HCT116 (cell line): ENCODE measurements around the gene MRPS17. TPM values are rescaled to one million over a fixed set of nuclear protein-coding genes. Genes with fewer than 3 reads are reported as not detected.
A peak's percentile ranks its signal among the peaks of the same experiment; 100 is the strongest.

Experiments used
- ATAC-seq: fragments of 200-7000 bp; cut with Tn5 transposase; 2 replicates; pipeline ENCODE4 v1.9.1; 2020; ENCODE audit warnings: mild to moderate bottlenecking, moderate library complexity
- BruUV-seq: library from RNA; stranded (reverse); fragments of 400-500 nt; replicated peaks from 2 replicates; lab custom pipeline; 2021; lab: Mats Ljungman, UMichigan
- CTCF ChIA-PET: fragments of 300-600 bp; sonication (Branson Sonifier 250); formaldehyde crosslinking; loops from one replicate; lab custom pipeline; 2021; ENCODE audit warnings: antibody characterized with exemption; lab: Charles Lee
- POLR2A ChIA-PET: fragments of 300-600, 350-600 bp; sonication (Branson Sonifier 250); formaldehyde crosslinking; loops from one replicate; lab custom pipeline; 2021; ENCODE audit warnings: antibody characterized with exemption; lab: Charles Lee
- RAD21 ChIA-PET, 2 experiments: fragments of 300-600 bp; sonication (Branson Sonifier 250); formaldehyde crosslinking; loops; one replicate each; lab custom pipeline; 2023; ENCODE audit warnings: low total read pairs in 2 of 2; ENCODE audit not compliant: uncharacterized antibody in 2 of 2, unreplicated experiment in 2 of 2, low non-redundant PET in 1 of 2; lab: Charles Lee
- DNase-seq: peaks from one replicate; pipeline ENCODE4 v3.0.0-alpha.2; 2010; ENCODE audit warnings: low read depth, low spot score
- H2AFZ ChIP-seq: fragments of 200-600 bp; shearing (Covaris generic), sonication (generic); 2 replicates; pipeline ENCODE4 v1.6.1; 2017; ENCODE audit warnings: low read depth, mixed run types, mixed read lengths, antibody characterized with exemption, low read length; ENCODE audit not compliant: poor library complexity, severe bottlenecking
- H3K27ac ChIP-seq: 2 replicates; pipeline ENCODE4 v1.5.1; 2012; ENCODE audit warnings: low read depth, low read length
- H3K27me3 ChIP-seq: fragments of 200-600 bp; sonication (generic); 2 replicates; pipeline ENCODE4 v1.6.1; 2016; ENCODE audit warnings: mixed run types, low read length, mixed read lengths; ENCODE audit not compliant: insufficient read depth
- H3K36me3 ChIP-seq, 2 experiments: fragments of 200-500 bp in 1 of 2; fragments of 200-600 bp in 1 of 2; sonication (Bioruptor generic) in 1 of 2; sonication (generic) in 1 of 2; 2 replicates each; pipeline versions ENCODE4 v1.5.1 to v1.6.1; 2014 to 2016; ENCODE audit warnings: low read length in 2 of 2, inconsistent platforms in 1 of 2, mixed read lengths in 1 of 2, mixed run types in 1 of 2; ENCODE audit not compliant: insufficient read depth in 2 of 2, control insufficient read depth in 1 of 2
- H3K4me1 ChIP-seq, 2 experiments: fragments of 200-600 bp in 1 of 2; sonication (generic) in 1 of 2; 2 replicates each; pipeline versions ENCODE4 v1.5.1 to v1.6.1; 2012 to 2017; ENCODE audit warnings: low read length in 2 of 2, inconsistent platforms in 1 of 2, mild to moderate bottlenecking in 1 of 2, mixed read lengths in 1 of 2, mixed run types in 1 of 2, moderate library complexity in 1 of 2; ENCODE audit not compliant: insufficient read depth in 2 of 2, control insufficient read depth in 1 of 2
- H3K4me2 ChIP-seq: fragments of 200-600 bp; sonication (generic); 2 replicates; pipeline ENCODE4 v1.6.1; 2017; ENCODE audit warnings: mixed run types, low read length, mixed read lengths
- H3K4me3 ChIP-seq, 2 experiments: fragments of 200-600 bp in 1 of 2; sonication (generic) in 1 of 2; replicated peaks in 1 of 2; 2 replicates each; pipeline ENCODE4 v1.5.1; 2011 to 2016; ENCODE audit warnings: low read length in 2 of 2, control low read depth in 1 of 2, low read depth in 1 of 2, mild to moderate bottlenecking in 1 of 2, mixed read lengths in 1 of 2, mixed run types in 1 of 2
- H3K79me2 ChIP-seq: fragments of 200-600 bp; sonication (generic); 2 replicates; pipeline ENCODE4 v1.6.1; 2017; ENCODE audit warnings: mild to moderate bottlenecking, mixed run types, low read length, moderate library complexity, mixed read lengths; ENCODE audit not compliant: insufficient read depth
- H3K9ac ChIP-seq: fragments of 200-600 bp; sonication (generic); 2 replicates; pipeline ENCODE4 v1.6.1; 2016; ENCODE audit warnings: low read length, mixed read lengths
- H3K9me2 ChIP-seq: fragments of 200-600 bp; sonication (generic), shearing (Covaris generic); 2 replicates; pipeline ENCODE4 v1.6.1; 2017; ENCODE audit warnings: mixed run types, mild to moderate bottlenecking, moderate library complexity; ENCODE audit not compliant: insufficient read depth
- H3K9me3 ChIP-seq, 2 experiments: fragments of 200-500 bp in 1 of 2; fragments of 200-600 bp in 1 of 2; sonication (Bioruptor generic) in 1 of 2; sonication (generic) in 1 of 2; 2 replicates each; pipeline ENCODE4 v1.6.1; 2014 to 2017; ENCODE audit warnings: low read length in 2 of 2, mixed read lengths in 2 of 2, inconsistent platforms in 1 of 2, low read depth in 1 of 2, mild to moderate bottlenecking in 1 of 2, mixed run types in 1 of 2, moderate library complexity in 1 of 2; ENCODE audit not compliant: control insufficient read depth in 1 of 2, insufficient read depth in 1 of 2
- H4K20me1 ChIP-seq: fragments of 200-600 bp; sonication (generic), shearing (Covaris generic); 2 replicates; pipeline ENCODE4 v1.6.1; 2017; ENCODE audit warnings: mixed run types, mild to moderate bottlenecking, moderate library complexity; ENCODE audit not compliant: insufficient read depth
- CBX3 ChIP-seq: IDR thresholded peaks from 2 replicates; pipeline ENCODE4 v1.6.1; 2012; ENCODE audit warnings: low read depth
- CEBPB ChIP-seq: IDR thresholded peaks from 2 replicates; pipeline ENCODE4 v1.6.1; 2012; ENCODE audit warnings: low read depth
- JUND ChIP-seq: IDR thresholded peaks from 2 replicates; pipeline ENCODE4 v1.6.1; 2012
- POLR2AphosphoS5 ChIP-seq: IDR thresholded peaks from 2 replicates; pipeline ENCODE4 v1.6.1; 2011; ENCODE audit warnings: mild to moderate bottlenecking, low read depth, low read length, moderate library complexity
- RAD21 ChIP-seq: IDR thresholded peaks from 2 replicates; pipeline ENCODE4 v1.6.1; 2012; ENCODE audit warnings: low read depth, mild to moderate bottlenecking
- SP1 ChIP-seq: IDR thresholded peaks from 2 replicates; pipeline ENCODE4 v1.6.1; 2012; ENCODE audit warnings: low read depth
- YY1 ChIP-seq: IDR thresholded peaks from 2 replicates; pipeline ENCODE4 v1.6.1; 2011; ENCODE audit warnings: low read length, low read depth, moderate library complexity, mild to moderate bottlenecking; ENCODE audit not compliant: insufficient replicate concordance; ENCODE audit errors: extremely low read depth
- ZFX ChIP-seq: fragments of 450-650 bp; IDR thresholded peaks from 2 replicates; pipeline ENCODE4 v1.6.1; 2017
- intact Hi-C: fragments of 100-400 bp; cut with micrococcal nuclease; formaldehyde crosslinking; loops from 2 replicates; pipeline ENCODE4 v1.10.0; 2022
- total RNA-seq: library from RNA; stranded (reverse); gene quantifications from one replicate; pipeline ENCODE4 v1.2.1, GENCODE V29; 2021; ENCODE audit not compliant: unreplicated experiment
- TF ChIP-seq, protein P1 (sequence below): IDR thresholded peaks from 2 replicates; pipeline ENCODE4 v1.6.1; 2012
- TF ChIP-seq, protein P2 (sequence below): IDR thresholded peaks from 2 replicates; pipeline ENCODE4 v1.6.1; 2012
- TF ChIP-seq, protein P3 (sequence below), 3 experiments: fragments of 200-600 bp in 1 of 3; sonication (generic) in 1 of 3; IDR thresholded peaks in 2 of 3; conservative IDR thresholded peaks in 1 of 3; 2 replicates each; pipeline ENCODE4 v1.5.1; 2012 to 2017; ENCODE audit warnings: low read depth in 2 of 3, low read length in 2 of 3, antibody characterized with exemption in 1 of 3, borderline replicate concordance in 1 of 3, control low read depth in 1 of 3, mild to moderate bottlenecking in 1 of 3, mixed read lengths in 1 of 3, mixed run types in 1 of 3, moderate library complexity in 1 of 3; ENCODE audit not compliant: insufficient read depth in 1 of 3

Gene MRPS17
- total RNA-seq, 1 experiment from 2014 or later, result 27.5 TPM

DNA sequence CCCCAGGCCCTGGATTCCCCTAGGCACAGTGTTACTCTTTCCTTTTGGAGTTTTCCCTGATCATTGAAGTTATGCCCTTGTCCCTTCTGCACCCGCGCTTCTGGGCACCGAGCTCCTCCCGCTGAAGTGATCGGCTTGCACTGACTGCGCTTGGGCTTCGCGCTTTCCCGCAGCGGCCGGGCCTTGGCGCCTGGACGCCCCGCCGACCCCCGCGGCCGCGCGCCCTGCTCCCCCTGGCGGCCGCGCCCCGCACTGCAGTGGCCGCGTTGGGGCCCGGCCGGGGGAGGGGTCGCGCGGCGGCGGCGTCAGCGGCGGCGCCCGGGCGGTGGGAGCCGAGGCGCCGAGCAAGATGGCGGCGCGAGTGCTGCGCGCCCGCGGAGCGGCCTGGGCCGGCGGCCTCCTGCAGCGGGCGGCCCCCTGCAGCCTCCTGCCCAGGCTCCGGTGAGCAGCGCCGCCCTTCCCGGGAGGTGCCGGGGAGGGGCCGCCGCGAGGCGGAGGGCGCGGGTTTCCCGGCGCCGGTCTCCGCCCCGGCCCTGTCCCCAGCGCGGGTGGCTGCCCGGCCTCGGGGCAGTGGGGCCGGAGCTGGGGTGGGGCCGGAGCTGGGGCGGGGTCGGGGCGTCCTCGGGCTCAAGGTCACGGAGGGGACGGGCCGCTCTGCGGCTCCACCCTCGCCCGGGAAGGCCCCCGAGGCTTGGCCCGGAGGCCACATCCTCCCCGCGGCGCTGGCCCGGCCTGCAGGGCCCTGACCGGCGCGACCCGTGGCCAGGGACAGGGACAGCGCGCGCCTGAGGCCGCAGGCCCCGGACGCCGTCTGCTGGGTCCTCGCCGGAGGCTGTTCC is 12.8 kb downstream of the MRPS17 start, which contains the start of gene NIPSNAP2:
Gene NIPSNAP2 (plus strand): TSS at position 325 of the 839 bp plus-strand sequence. CDS start 25 bp downstream, at position 350.
- Histone ChIP-seq H3K36me3 (no peaks in the 10 kb centered on the region), H3K9ac (peak within 1 kb of the TSS; percentile 89), H3K27ac (peak within 1 kb of the TSS; percentile 63), H3K9me3 (no peaks in the 10 kb centered on the region), H3K4me1 (peaks cover 9 to 18% of the 10 kb centered on the region in 2 experiments), H4K20me1 (no peaks in the 10 kb centered on the region), H3K9me2 (no peaks in the 10 kb centered on the region), H3K79me2 (peaks cover 38% of the 10 kb centered on the region), H3K4me2 (peak within 1 kb of the TSS; percentile 80), H3K4me3 (peak within 1 kb of the TSS; percentile 81 to 90), H2AFZ (peak within 1 kb of the TSS; percentile 74), H3K27me3 (no peaks in the 10 kb centered on the region)
- ATAC-seq (peak; percentile 88), DNase-seq (peak; percentile 15)
- TF ChIP-seq CEBPB, result no peak
- peak; percentile 82 for TF ChIP-seq YY1
- TF ChIP-seq, protein P1, sequence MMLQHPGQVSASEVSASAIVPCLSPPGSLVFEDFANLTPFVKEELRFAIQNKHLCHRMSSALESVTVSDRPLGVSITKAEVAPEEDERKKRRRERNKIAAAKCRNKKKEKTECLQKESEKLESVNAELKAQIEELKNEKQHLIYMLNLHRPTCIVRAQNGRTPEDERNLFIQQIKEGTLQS, result no peak
- 0 out of 2 replicates have a peak, but pooled peaks have one; percentile 51 for TF ChIP-seq CBX3
- TF ChIP-seq ZFX, result peak; percentile 98
- TF ChIP-seq, protein P2, sequence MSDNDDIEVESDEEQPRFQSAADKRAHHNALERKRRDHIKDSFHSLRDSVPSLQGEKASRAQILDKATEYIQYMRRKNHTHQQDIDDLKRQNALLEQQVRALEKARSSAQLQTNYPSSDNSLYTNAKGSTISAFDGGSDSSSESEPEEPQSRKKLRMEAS, result peak; percentile 72
- TF ChIP-seq RAD21, result peak; percentile 33
- peak; percentile 67 for TF ChIP-seq POLR2AphosphoS5
- TF ChIP-seq, protein P3, sequence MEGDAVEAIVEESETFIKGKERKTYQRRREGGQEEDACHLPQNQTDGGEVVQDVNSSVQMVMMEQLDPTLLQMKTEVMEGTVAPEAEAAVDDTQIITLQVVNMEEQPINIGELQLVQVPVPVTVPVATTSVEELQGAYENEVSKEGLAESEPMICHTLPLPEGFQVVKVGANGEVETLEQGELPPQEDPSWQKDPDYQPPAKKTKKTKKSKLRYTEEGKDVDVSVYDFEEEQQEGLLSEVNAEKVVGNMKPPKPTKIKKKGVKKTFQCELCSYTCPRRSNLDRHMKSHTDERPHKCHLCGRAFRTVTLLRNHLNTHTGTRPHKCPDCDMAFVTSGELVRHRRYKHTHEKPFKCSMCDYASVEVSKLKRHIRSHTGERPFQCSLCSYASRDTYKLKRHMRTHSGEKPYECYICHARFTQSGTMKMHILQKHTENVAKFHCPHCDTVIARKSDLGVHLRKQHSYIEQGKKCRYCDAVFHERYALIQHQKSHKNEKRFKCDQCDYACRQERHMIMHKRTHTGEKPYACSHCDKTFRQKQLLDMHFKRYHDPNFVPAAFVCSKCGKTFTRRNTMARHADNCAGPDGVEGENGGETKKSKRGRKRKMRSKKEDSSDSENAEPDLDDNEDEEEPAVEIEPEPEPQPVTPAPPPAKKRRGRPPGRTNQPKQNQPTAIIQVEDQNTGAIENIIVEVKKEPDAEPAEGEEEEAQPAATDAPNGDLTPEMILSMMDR (IDR thresholded peaks at IDR 0.05 in 2 of 3, conservative IDR thresholded peaks at IDR 0.05 in 1 of 3; ENCODE audit: borderline replicate concordance in 1 of 3, insufficient read depth in 1 of 3, low read depth in 2 of 3, low read length in 2 of 3), result peak in 2 of 3 experiments; percentile 19 to 31; a peak in 2 of 6 replicates
- no peak for TF ChIP-seq JUND
- TF ChIP-seq SP1, result no peak
- intact Hi-C loops, result loop anchor here (2.0 to 10.0 kb wide), 3 partner anchors 220 to 682 kb away; no protein-coding TSS in a partner anchor
- ChIA-PET CTCF (interaction anchor here (0.6 to 1.7 kb wide), 5 partner anchors 109 to 323 kb away, joined by 3 to 12 read pairs (median 3); partner anchors contain the start of gene PHKG1), POLR2A (interaction anchor here (1.0 kb wide), 1 partner anchor 87 kb away, joined by 5 read pairs; the partner anchor contains the start of genes CCT6A and PSPH), RAD21 (no interaction called here)
- no TSS peak for BruUV-seq
